Lung (tissue), 12 donors: ENCODE measurements around the gene CTRB1. TPM values are rescaled to one million over a fixed set of nuclear protein-coding genes. Genes with fewer than 3 reads are reported as not detected.
"Not testable (repeated sequence)": the region's sequence is repeated elsewhere in the genome, so short reads cannot be mapped to it uniquely, and the experiment has no call there.

Experiments used
- ATAC-seq: fragments of 200-7000 bp; cut with Tn5 transposase; one replicate; pipeline ENCODE4 v1.9.1; 2020; ENCODE audit warnings: moderate number of reproducible peaks; ENCODE audit not compliant: insufficient read depth, low FRiP score
- DNase-seq, 3 donors: peaks; one replicate each; pipeline ENCODE4 v3.0.0-alpha.2; 2013 to 2017
- H3K27ac ChIP-seq, 2 donors: one replicate each; pipeline ENCODE4 v1.5.1; 2013; ENCODE audit warnings: mild to moderate bottlenecking in 2 of 2, moderate library complexity in 2 of 2, control low read depth in 1 of 2, inconsistent platforms in 1 of 2, low read depth in 1 of 2, low read length in 1 of 2
- H3K27me3 ChIP-seq, 3 donors: one replicate each; pipeline ENCODE4 v1.5.1; 2013; ENCODE audit warnings: low read length in 2 of 3; ENCODE audit not compliant: control insufficient read depth in 3 of 3, insufficient read depth in 3 of 3
- H3K36me3 ChIP-seq, 4 donors: one replicate each; pipeline ENCODE4 v1.5.1; 2013; ENCODE audit warnings: low read length in 4 of 4, mild to moderate bottlenecking in 1 of 4, moderate library complexity in 1 of 4; ENCODE audit not compliant: control insufficient read depth in 4 of 4, insufficient read depth in 4 of 4
- H3K4me1 ChIP-seq, 5 donors: one replicate each; pipeline ENCODE4 v1.5.1; 2013; ENCODE audit warnings: low read length in 5 of 5, mild to moderate bottlenecking in 2 of 5, moderate library complexity in 1 of 5; ENCODE audit not compliant: control insufficient read depth in 5 of 5, insufficient read depth in 5 of 5
- H3K4me3 ChIP-seq: one replicate; pipeline ENCODE4 v1.5.1; 2013; ENCODE audit warnings: mild to moderate bottlenecking, control low read depth, moderate library complexity
- H3K9ac ChIP-seq, 2 donors: one replicate each; pipeline ENCODE4 v1.5.1; 2013; ENCODE audit warnings: low read length in 2 of 2, control low read depth in 1 of 2; ENCODE audit not compliant: insufficient read depth in 1 of 2
- H3K9me3 ChIP-seq, 4 donors: one replicate each; pipeline ENCODE4 v1.5.1; 2013; ENCODE audit warnings: low read length in 3 of 4, mild to moderate bottlenecking in 1 of 4, moderate library complexity in 1 of 4; ENCODE audit not compliant: control insufficient read depth in 4 of 4, insufficient read depth in 3 of 4
- WGBS, 2 donors: extraction: QIAGEN DNeasy Blood & Tissue Kit; methylation state at CpG; one replicate each; pipeline ENCODE4 v1.1.7; 2013; 5-methylcytosine and 5-hydroxymethylcytosine counted together
- polyA plus RNA-seq, 2 donors: library from polyadenylated mRNA; stranded (reverse); fragments of 200-250 nt; gene quantifications; one replicate each; pipeline ENCODE4 v1.2.1, GENCODE V29; 2013
- total RNA-seq, 2 donors: library from RNA; depleted of rRNA in 1 of 2; stranded (reverse); fragments of >200 nt in 1 of 2; gene quantifications; one replicate each; pipeline ENCODE4 v1.2.1, GENCODE V29; 2014 to 2021
- TF ChIP-seq, protein P1 (sequence below): IDR thresholded peaks from 2 replicates; pipeline ENCODE4 v1.5.1; 2012; ENCODE audit warnings: mild to moderate bottlenecking; ENCODE audit errors: control extremely low read depth, extremely low read depth
- donor health status: control.
- donor health status: control.
- donor health status: Bipolar disorder and iron deficiency.
- donor health status: healthy.
- donor health status: DM: yes; HTN: yes; CAD: no.

The CTRB1 gene
- total and polyA plus RNA-seq, 4 donors = 0.33 to 6.5 (median 0.97) TPM; not detected in 1

DNA sequence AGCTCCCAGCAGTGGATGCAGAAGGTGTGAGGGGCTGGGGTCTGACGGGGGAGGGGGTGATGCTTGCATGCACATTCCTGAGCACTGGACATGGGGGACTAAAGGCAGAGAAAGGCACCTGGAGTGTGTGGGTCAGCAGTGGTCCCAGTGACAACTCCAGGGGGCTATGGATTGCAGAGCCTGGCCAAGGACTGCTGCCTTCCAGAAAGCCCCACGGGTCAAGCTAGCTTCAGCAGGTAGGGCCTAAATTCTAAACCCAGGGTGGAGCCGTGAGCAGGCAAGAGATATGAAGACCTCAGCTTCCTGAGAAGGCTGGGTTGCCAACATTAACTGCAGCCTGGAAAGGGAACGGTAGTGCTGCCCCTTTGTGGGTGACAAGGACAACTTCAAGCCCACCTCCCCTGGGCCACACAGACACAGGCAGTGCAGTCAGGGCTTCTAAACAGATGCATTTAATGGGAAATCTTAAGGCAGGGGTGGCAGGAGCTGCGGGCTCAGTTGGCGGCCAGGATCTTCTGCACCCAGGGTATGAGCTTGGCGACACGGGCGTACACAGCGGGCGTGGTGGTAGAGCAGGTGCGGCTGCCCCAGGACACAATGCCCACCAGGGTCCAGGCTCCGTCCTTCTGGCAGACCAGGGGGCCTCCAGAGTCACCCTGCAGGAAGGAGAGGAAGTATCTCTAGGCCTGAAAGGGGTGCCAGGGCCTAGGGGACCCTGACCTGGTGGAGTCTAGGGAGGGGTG lies 14.9 kb upstream of the CTRB1 start:
- TF ChIP-seq, protein P1, sequence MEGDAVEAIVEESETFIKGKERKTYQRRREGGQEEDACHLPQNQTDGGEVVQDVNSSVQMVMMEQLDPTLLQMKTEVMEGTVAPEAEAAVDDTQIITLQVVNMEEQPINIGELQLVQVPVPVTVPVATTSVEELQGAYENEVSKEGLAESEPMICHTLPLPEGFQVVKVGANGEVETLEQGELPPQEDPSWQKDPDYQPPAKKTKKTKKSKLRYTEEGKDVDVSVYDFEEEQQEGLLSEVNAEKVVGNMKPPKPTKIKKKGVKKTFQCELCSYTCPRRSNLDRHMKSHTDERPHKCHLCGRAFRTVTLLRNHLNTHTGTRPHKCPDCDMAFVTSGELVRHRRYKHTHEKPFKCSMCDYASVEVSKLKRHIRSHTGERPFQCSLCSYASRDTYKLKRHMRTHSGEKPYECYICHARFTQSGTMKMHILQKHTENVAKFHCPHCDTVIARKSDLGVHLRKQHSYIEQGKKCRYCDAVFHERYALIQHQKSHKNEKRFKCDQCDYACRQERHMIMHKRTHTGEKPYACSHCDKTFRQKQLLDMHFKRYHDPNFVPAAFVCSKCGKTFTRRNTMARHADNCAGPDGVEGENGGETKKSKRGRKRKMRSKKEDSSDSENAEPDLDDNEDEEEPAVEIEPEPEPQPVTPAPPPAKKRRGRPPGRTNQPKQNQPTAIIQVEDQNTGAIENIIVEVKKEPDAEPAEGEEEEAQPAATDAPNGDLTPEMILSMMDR = no peak
- Histone ChIP-seq H3K4me3 (no peak overlapping the region), H3K9me3 (no peaks in the 10 kb centered on the region), H3K27me3 (no peaks in the 10 kb centered on the region), H3K27ac (no peak overlapping the region), H3K4me1 (no peaks in the 10 kb centered on the region), H3K9ac (no peak overlapping the region), H3K36me3 (no peaks in the 10 kb centered on the region)
- no peak for DNase-seq
- WGBS, 2 donors = 78 to 84% methylated on average over 12 to 13 of the region's 13 CpGs
- no peak for ATAC-seq

DNA sequence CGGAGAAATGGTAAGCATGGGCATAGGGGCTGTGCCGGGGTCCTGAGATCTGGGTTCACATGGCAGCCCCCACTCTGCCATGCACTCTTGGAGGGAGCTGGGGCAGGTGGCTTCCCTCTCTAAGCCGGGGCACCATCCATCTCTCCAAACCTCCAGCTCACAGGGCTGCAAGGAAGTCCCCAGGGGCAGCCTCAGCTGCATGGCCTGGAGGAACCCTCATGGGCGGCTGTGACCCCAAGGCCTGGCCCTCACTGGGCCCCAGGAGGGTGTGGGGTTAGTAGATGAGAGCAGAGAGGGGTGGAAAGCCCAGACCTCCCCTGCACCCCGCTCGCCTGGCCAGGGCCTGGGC lies 14.4 kb upstream of the CTRB1 start:
- no peak overlapping the region for H3K9ac ChIP-seq
- ATAC-seq (no peak), DNase-seq (no peak)
- TF ChIP-seq, protein P1 = no peak
- H3K27me3 ChIP-seq = no peaks in the 10 kb centered on the region
- no peak overlapping the region for H3K27ac ChIP-seq
- no peaks in the 10 kb centered on the region for H3K9me3 ChIP-seq
- no peak overlapping the region for H3K4me3 ChIP-seq
- no peaks in the 10 kb centered on the region for H3K36me3 ChIP-seq
- whole genome bisulfite sequencing, 2 donors = 96% methylated on average over 4 to 6 of the region's 6 CpGs
- H3K4me1 ChIP-seq = no peaks in the 10 kb centered on the region

DNA sequence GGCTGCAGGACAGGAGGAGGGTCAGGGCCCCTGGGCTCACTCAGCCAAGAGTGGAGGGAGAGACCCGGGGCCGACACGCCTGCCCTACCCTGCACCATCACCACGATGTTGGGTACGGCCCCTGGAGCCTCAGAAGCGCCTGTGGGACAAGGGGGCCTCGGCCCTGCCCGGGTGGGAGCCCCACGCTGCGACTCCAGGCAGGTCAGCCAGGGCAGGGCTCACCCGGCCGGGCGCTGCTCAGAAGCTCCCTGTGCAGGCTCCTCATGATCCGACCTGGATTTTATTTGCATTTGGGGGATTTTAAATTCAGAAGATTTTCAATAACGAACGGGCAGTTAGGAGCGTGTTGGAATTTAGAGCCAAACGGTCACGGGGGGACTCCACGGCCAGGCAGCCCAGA lies 13.9 kb upstream of the CTRB1 start:
- ATAC-seq = not testable (repeated sequence)

DNA sequence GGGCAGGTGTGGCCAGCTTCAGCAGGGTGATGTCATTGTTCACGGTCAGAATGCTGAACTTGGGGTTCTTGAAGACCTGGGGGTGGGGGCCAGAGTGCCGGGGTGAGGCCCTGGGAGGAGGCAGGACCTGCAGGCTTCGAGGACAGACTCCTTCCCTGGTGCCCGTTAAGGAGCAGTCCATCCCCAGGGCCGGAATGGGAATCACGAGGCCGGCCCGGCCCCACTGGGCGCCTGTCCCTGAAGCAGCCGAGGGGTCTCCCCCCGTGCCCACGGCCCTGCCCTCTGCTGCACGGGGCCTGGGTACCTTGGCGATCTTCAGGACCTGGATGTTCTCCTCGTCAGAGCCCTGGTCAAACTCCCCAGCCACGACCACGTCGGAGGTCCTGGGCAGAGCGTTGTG lies 13.3 kb upstream of the CTRB1 start:
- 88 to 98% methylated on average over 6 to 10 of the region's 19 CpGs for WGBS, 2 donors
- not testable (repeated sequence) for H3K9me3 ChIP-seq, ATAC-seq

More for the DNA sequence above, 13.9 kb upstream of the CTRB1 start:
- not testable (repeated sequence) for H3K9ac ChIP-seq, H3K27me3 ChIP-seq, H3K9me3 ChIP-seq, H3K27ac ChIP-seq, H3K4me1 ChIP-seq, DNase-seq, H3K4me3 ChIP-seq, H3K36me3 ChIP-seq
- no CpG with 5 or more reads among the region's 20 CpGs for WGBS, 2 donors

DNA sequence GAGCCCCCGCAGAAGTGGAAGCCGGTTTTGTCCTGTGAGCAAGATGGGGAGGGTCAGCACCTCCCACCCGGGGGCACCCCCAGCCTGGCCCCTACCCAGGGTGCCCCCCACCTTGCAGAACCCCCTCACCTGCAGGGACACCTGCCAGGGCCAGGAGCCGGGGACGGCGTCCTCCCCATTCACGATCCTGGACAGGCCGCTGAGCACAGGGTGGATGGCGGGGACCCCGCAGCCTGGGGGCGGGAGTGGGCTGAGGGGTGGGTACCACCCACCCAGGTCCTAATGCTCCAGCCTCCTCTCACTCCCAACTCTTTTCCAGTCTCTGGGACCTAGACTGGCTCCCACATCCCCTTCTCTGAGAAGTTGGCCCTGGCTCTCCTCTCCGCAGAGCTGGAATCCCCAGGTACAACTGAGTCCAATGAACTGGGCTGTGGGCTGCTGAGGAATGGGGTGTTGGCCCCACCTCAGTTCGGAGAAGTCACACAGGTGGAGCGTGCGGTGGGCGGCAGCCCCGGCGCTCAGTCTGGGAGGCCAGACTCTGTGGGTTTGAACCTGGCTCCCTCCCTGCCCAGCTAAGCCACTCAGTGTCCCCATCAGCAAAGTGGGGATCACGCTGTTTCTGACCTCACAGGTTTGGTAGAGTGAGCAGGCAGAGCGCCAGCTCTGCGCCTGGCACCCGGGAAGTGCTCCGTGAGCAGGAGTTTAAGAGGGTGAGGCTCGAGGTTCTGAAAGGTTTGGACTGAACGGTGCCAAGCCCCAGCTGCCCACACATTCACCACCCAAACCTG lies 12.6 kb upstream of the CTRB1 start:
- not testable (repeated sequence) for DNase-seq, H3K9ac ChIP-seq, ATAC-seq, H3K4me1 ChIP-seq, H3K36me3 ChIP-seq, H3K27me3 ChIP-seq, H3K27ac ChIP-seq, H3K9me3 ChIP-seq, H3K4me3 ChIP-seq
- WGBS, 2 donors = 77 to 89% methylated on average over 17 to 20 of the region's 25 CpGs

More for the DNA sequence above, 13.3 kb upstream of the CTRB1 start:
- H3K27ac ChIP-seq, H3K4me1 ChIP-seq, H3K9ac ChIP-seq, DNase-seq, H3K27me3 ChIP-seq, H3K4me3 ChIP-seq, H3K36me3 ChIP-seq: not testable (repeated sequence)
